HepG2 (cell line): Measurements from ENCODE around the gene MYH9. TPM values are rescaled to one million over a fixed set of nuclear protein-coding genes. Genes with fewer than 3 reads are reported as not detected.

Experiments
- AKAP8 ChIP-seq: sonication (generic); formaldehyde crosslinking; IDR thresholded peaks from 2 replicates; pipeline ENCODE4 v1.5.1; 2020; ENCODE audit warnings: mild to moderate bottlenecking, missing genetic modification reagents
- ATF4 ChIP-seq, 2 experiments: fragments of 450-650 bp in 1 of 2; sonication (generic) in 1 of 2; formaldehyde crosslinking; IDR thresholded peaks; 2 replicates each; pipeline versions ENCODE4 v1.5.0 to v1.8.0; 2020 to 2022; ENCODE audit warnings: mild to moderate bottlenecking in 1 of 2, missing genetic modification reagents in 1 of 2
- HNF4A ChIP-seq: sonication (generic); formaldehyde crosslinking; IDR thresholded peaks from 2 replicates; pipeline ENCODE4 v1.4.0; 2020; ENCODE audit warnings: missing genetic modification reagents
- HNF4G ChIP-seq, 2 experiments: sonication (generic) in 1 of 2; formaldehyde crosslinking in 1 of 2; IDR thresholded peaks; 2 replicates each; pipeline versions ENCODE4 v1.4.0 to v1.6.1; 2011 to 2020; ENCODE audit warnings: borderline replicate concordance in 2 of 2, low read depth in 2 of 2, mild to moderate bottlenecking in 2 of 2, low read length in 1 of 2, missing genetic modification reagents in 1 of 2, moderate library complexity in 1 of 2
- NCOR1 ChIP-seq: fragments of 200-600 bp; sonication (generic); IDR thresholded peaks from 2 replicates; pipeline ENCODE4 v1.7.0; 2017; ENCODE audit warnings: antibody characterized with exemption, low read length, borderline replicate concordance
- NR2F6 ChIP-seq, 2 experiments: IDR thresholded peaks; 2 replicates each; pipeline ENCODE4 v1.6.1; 2016; ENCODE audit warnings: antibody characterized with exemption in 1 of 2, mild to moderate bottlenecking in 1 of 2
- RAD21 ChIP-seq: fragments of 450-650 bp; formaldehyde crosslinking; IDR thresholded peaks from 2 replicates; pipeline ENCODE4 v1.5.0; 2020; ENCODE audit warnings: mild to moderate bottlenecking
- RXRB ChIP-seq: IDR thresholded peaks from 2 replicates; pipeline ENCODE4 v1.6.1; 2016; ENCODE audit warnings: borderline replicate concordance, missing genetic modification reagents, missing compliant biosample characterization
- SALL1 ChIP-seq: sonication (generic); formaldehyde crosslinking; IDR thresholded peaks from 2 replicates; pipeline ENCODE4 v1.8.0; 2022; ENCODE audit warnings: mild to moderate bottlenecking, missing genetic modification reagents
- SAP130 ChIP-seq: IDR thresholded peaks from 2 replicates; pipeline ENCODE4 v1.6.1; 2016; ENCODE audit warnings: low read depth
- SOX5 ChIP-seq: IDR thresholded peaks from 2 replicates; pipeline ENCODE4 v1.6.1; 2016; ENCODE audit warnings: borderline replicate concordance
- TRIM24 ChIP-seq: sonication (generic); formaldehyde crosslinking; IDR thresholded peaks from 2 replicates; pipeline ENCODE4 v1.8.0; 2022; ENCODE audit warnings: mild to moderate bottlenecking, missing genetic modification reagents
- U2AF2 ChIP-seq: fragments of 200-400 bp; formaldehyde crosslinking; IDR thresholded peaks from 2 replicates; pipeline ENCODE4 v1.6.1; 2017; ENCODE audit warnings: low read depth, mild to moderate bottlenecking, low read length
- ZNF253 ChIP-seq: sonication (generic); formaldehyde crosslinking; IDR thresholded peaks from 2 replicates; pipeline ENCODE4 v1.8.0; 2022; ENCODE audit warnings: mild to moderate bottlenecking, missing genetic modification reagents, borderline replicate concordance
- ZNF263 ChIP-seq: sonication (generic); formaldehyde crosslinking; IDR thresholded peaks from 2 replicates; pipeline ENCODE4 v1.4.0; 2020; ENCODE audit warnings: missing genetic modification reagents
- ZSCAN25 ChIP-seq: sonication (generic); formaldehyde crosslinking; IDR thresholded peaks from 2 replicates; pipeline ENCODE4 v1.8.0; 2022; ENCODE audit warnings: mild to moderate bottlenecking, missing genetic modification reagents
- polyA plus RNA-seq, 8 experiments: library from polyadenylated mRNA; depleted of rRNA in 3 of 8; stranded (reverse) in 7 of 8; unstranded in 1 of 8; fragments of >200 nt; fragmentation: Illumina TruSeq in 4 of 8; extraction: Trizol in 4 of 8; gene quantifications; 2 replicates each; pipeline versions ENCODE4 v1.2.1 to v1.2.3, GENCODE V29; 2011 to 2016; ENCODE audit warnings: low read depth in 4 of 8, missing spikeins in 1 of 8, mixed read lengths in 1 of 8; ENCODE audit not compliant: insufficient read depth in 1 of 8
- total RNA-seq, 5 experiments: library from RNA; depleted of rRNA; stranded (reverse); fragments of >200 nt; fragmentation: Illumina TruSeq; extraction: Trizol; gene quantifications; 2 replicates each; pipeline ENCODE4 v1.2.3, GENCODE V29; 2016; ENCODE audit warnings: low read depth in 1 of 5
- TF ChIP-seq, protein P1 (sequence below): sonication (generic); formaldehyde crosslinking; conservative IDR thresholded peaks from 2 replicates; pipeline ENCODE4 v1.5.0; 2020; ENCODE audit warnings: missing genetic modification reagents
- TF ChIP-seq, protein P2 (sequence below): fragments of 450-650 bp; IDR thresholded peaks from 2 replicates; pipeline ENCODE4 v1.6.1; 2017

Gene MYH9
- total and polyA plus RNA-seq, 2 of the 13 experiments (the other 11 are each of a cell fraction or from before 2014, with no cell fraction given) = 50.7 to 98.5 TPM

DNA sequence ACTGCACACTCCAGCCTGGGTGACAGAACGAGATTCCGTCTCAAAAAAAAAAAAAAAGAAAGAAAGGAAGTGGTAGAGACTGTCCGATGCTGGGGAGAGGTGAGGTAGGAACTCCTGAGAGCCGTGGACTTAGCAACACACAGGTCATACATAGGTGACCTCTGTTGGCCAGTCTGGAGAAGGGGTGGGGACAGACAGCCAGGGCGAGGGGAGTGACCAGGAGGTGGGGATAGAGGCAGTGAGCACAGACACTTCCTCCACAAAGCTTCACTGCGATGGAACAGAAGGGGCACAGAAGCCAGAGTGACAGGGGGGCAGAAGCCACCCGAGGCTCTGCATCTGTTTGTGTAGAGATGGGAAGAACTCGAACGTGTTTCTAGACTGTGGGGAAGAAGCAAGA lies 47.1 kb downstream of the MYH9 start (continued):
- TF ChIP-seq HNF4G (IDR thresholded peaks at IDR 0.05; ENCODE audit: borderline replicate concordance, low read depth, low read length) = no peak
- TF ChIP-seq HNF4G (CRISPR knock-in tag; IDR thresholded peaks at IDR 0.05; ENCODE audit: borderline replicate concordance, low read depth) = no peak
- 0 out of 2 replicates have a peak, but pooled peaks have one; percentile 9 for TF ChIP-seq AKAP8 (CRISPR knock-in tag)
- TF ChIP-seq NCOR1 = peak; percentile 26; the same call in 1 of the 2 replicates
- TF ChIP-seq NR2F6 (IDR thresholded peaks at IDR 0.05) = no peak; the same call in 1 of the 2 replicates
- peak; percentile 71; the same call in 1 of the 2 replicates for TF ChIP-seq NR2F6 (CRISPR knock-in tag; IDR thresholded peaks at IDR 0.05)
- 0 out of 2 replicates have a peak, but pooled peaks have one; percentile 56 for TF ChIP-seq U2AF2
- TF ChIP-seq ZNF263 = peak; percentile 62; the same call in 1 of the 2 replicates
- TF ChIP-seq HNF4A (CRISPR knock-in tag) = 0 out of 2 replicates have a peak, but pooled peaks have one; percentile 4
- TF ChIP-seq TRIM24 (CRISPR knock-in tag) = no peak
- TF ChIP-seq ZNF253 (CRISPR knock-in tag) = no peak
- TF ChIP-seq RAD21 (CRISPR knock-in tag) = peak; percentile 14; the same call in 1 of the 2 replicates
- TF ChIP-seq ZSCAN25 (CRISPR knock-in tag) = peak; percentile 96
- TF ChIP-seq, protein P1, sequence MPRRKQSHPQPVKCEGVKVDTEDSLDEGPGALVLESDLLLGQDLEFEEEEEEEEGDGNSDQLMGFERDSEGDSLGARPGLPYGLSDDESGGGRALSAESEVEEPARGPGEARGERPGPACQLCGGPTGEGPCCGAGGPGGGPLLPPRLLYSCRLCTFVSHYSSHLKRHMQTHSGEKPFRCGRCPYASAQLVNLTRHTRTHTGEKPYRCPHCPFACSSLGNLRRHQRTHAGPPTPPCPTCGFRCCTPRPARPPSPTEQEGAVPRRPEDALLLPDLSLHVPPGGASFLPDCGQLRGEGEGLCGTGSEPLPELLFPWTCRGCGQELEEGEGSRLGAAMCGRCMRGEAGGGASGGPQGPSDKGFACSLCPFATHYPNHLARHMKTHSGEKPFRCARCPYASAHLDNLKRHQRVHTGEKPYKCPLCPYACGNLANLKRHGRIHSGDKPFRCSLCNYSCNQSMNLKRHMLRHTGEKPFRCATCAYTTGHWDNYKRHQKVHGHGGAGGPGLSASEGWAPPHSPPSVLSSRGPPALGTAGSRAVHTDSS (CRISPR knock-in tag) = no peak
- TF ChIP-seq ATF4 (CRISPR knock-in tag; IDR thresholded peaks at IDR 0.05) = no peak
- TF ChIP-seq SALL1 = 0 out of 2 replicates have a peak, but pooled peaks have one; percentile 20
- TF ChIP-seq SOX5 (CRISPR knock-in tag) = 0 out of 2 replicates have a peak, but pooled peaks have one; percentile 8
- TF ChIP-seq, protein P2, sequence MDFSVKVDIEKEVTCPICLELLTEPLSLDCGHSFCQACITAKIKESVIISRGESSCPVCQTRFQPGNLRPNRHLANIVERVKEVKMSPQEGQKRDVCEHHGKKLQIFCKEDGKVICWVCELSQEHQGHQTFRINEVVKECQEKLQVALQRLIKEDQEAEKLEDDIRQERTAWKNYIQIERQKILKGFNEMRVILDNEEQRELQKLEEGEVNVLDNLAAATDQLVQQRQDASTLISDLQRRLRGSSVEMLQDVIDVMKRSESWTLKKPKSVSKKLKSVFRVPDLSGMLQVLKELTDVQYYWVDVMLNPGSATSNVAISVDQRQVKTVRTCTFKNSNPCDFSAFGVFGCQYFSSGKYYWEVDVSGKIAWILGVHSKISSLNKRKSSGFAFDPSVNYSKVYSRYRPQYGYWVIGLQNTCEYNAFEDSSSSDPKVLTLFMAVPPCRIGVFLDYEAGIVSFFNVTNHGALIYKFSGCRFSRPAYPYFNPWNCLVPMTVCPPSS = no peak
- TF ChIP-seq RXRB (CRISPR knock-in tag) = 0 out of 2 replicates have a peak, but pooled peaks have one; percentile 18
- 0 out of 2 replicates have a peak, but pooled peaks have one; percentile 32 for TF ChIP-seq SAP130 (CRISPR knock-in tag)
